Measurements from ENCODE around the gene BZW2.
"Not testable (repeated sequence)": the region's sequence is repeated elsewhere in the genome, so short reads cannot be mapped to it uniquely, and the experiment has no call there.

BZW2 gene

DNA sequence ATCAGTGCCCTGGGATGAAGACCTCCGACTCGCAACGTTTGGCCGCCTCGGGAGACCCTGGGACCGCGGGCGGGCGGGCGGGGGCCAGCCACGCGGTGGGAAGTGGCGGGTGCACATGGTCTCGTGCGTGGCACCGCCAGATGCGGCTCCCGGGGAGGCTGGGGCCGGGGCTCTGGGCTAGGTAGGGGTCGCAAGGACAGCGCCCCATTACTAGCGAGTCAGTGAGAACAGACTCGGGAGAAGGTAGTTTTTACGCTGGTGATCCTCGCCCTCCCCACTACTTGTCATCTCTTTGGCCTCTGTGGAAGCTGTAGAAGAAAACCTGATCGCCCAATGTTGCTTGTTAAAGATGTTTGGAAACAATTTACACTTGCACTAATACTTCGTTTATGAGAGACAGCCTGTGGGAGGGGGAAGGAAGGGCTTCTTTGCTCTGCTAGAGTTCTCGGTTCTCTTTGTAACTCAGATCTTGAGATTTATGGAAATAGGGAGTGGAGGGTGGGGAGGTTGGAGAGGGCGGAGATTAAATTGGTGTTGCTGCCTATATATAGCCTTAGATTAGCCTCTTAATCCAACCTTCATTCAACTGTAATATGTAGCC lies 591 bp downstream of the BZW2 start:
- DNase-seq, result no peak

- no peak for DNase-seq
Observed at GRCh38 chr7:16647435-16647960, 1.5 kb downstream of the BZW2 start.

- DNase-seq, result no peak
Observed at GRCh38 chr7:16648551-16648950, 2.6 kb downstream of the BZW2 start.

- DNase-seq, result no peak
Observed at GRCh38 chr7:16649196-16649595, 3.2 kb downstream of the BZW2 start.

GRCh38 chr7:16650266-16650665 lies 4.3 kb downstream of the BZW2 start:
- no peak for DNase-seq

GRCh38 chr7:16651396-16652239 lies 5.6 kb downstream of the BZW2 start:
- DNase-seq, result no peak

- no peak for DNase-seq
Observed at GRCh38 chr7:16652240-16652583, 6.2 kb downstream of the BZW2 start.

GRCh38 chr7:16652888-16653287 lies 6.9 kb downstream of the BZW2 start:
- no peak for DNase-seq

DNA sequence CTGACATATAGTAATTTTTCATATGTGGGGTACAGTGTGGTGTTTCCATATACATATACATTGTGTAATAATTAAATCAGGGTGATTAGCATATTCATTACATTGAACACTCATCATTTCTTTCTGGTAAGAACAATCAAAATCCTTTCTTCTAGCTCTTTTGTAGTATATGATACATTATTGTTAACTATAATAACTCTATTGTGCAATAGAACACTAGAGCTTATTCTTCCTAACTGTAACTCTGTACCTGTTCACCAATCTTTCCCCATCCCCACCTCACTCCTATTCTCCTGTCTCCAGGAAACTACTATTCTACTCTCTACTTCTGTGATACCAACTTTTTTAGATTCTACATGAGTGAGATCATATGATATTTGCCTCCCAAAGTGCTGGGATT lies 9.4 kb downstream of the BZW2 start:
- DNase-seq, result no peak

GRCh38 chr7:16656141-16656540 lies 10.2 kb downstream of the BZW2 start:
- no peak for DNase-seq

DNA sequence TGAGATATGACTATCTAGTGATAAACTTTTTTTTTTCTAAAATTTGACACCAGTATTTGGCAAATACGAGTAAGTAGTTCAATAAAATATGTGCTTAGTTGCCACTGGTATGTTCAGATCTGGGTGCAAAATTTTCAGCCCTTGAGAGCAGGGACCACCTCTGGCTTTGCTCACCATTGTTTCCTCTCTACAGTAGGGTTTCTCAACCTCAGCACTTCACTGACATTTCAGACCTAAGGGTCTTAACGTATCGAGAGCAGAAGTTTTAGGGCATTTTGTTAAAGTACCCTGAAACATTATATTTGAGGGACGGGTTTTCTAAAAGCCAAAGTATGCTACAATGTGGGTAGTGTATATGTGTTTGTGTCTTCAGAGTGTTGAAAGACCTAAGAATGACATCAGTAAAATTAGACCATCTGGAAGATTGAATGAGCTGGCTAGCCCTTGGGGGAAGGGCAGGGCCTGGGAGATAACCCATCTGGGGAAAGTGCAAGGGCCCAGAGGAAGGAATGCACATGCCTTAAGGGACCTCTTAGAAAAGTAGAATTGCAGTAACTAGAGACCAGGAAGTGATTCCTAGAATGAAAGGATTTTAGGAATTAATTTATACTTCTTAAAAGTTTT lies 11.8 kb downstream of the BZW2 start:
- no peak for DNase-seq

GRCh38 chr7:16659854-16660497 lies 14.0 kb downstream of the BZW2 start:
- DNase-seq, result not testable (repeated sequence)

DNA sequence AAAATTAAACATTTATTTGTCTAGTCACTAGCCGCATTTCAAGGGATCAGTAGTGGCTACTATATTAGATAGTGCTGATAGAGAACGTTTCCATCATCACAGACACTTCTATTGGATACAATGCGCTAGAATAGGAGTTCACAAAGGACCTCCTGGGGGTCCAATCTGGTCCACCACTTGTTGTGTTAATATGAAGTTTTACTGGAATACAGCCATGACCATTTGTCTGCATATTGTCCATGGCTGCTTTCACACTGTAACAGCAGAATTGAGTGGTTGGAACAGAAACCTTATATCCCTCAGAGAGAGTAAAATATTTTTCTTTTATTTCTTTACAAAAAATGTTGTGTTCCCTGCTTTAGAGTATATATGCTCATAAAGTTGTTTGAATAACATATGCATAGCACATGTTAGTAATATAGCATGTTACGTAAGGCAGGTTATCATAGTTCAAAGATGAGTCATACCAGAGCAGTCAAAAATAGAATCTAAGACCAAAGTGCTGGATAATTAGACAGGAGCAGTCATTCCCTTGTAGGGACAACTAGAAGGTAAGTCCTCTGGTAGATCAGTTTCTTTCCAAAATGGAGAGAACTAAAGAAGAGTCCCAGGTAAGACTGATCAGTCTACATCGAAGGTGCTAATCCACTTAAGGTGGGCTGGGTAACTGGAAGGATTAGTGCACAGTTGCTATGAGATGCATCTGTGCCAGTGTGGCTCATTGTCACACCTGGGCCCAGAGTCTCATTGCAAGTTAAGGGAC lies 14.9 kb downstream of the BZW2 start:
- no peak for DNase-seq

DNA sequence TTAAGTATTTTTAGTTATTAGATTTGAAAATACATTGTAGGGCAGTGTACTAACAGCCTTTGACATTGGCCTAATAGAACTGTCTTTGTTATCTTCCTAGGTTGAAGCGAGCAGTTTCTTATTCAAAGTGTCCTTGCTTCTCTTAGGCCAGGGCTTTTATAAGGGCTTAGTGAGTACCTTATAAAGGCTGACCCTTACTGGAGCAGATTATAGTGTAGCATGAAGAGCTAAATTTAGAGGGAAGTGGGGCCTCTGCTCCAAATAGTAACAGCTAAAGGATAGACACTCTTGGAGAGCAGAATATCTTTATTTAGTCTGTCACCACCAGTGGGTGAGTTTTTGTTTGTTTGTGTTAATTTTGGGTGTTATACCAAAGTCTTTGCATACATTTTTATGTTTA lies 15.9 kb downstream of the BZW2 start:
- DNase-seq, result no peak

DNA sequence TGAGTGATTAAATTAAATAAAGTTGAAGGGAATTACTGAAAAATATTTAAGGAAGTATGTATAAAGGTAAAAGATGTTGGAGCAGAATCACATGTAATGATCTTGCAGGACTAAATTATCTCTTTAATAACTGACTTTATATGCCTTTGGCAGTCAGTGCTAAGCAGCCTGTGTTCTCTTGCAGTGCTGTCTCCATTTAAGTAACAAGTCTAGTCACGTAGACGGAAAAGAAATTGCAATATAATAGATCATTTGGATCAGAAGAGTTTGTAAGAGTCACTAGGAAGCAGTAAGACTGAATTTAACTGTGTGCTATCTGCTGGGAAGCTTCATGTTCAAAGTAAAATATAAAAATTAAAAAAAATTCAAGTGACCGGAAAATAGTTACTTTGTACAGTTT lies 21.4 kb downstream of the BZW2 start:
- DNase-seq, result no peak

DNA sequence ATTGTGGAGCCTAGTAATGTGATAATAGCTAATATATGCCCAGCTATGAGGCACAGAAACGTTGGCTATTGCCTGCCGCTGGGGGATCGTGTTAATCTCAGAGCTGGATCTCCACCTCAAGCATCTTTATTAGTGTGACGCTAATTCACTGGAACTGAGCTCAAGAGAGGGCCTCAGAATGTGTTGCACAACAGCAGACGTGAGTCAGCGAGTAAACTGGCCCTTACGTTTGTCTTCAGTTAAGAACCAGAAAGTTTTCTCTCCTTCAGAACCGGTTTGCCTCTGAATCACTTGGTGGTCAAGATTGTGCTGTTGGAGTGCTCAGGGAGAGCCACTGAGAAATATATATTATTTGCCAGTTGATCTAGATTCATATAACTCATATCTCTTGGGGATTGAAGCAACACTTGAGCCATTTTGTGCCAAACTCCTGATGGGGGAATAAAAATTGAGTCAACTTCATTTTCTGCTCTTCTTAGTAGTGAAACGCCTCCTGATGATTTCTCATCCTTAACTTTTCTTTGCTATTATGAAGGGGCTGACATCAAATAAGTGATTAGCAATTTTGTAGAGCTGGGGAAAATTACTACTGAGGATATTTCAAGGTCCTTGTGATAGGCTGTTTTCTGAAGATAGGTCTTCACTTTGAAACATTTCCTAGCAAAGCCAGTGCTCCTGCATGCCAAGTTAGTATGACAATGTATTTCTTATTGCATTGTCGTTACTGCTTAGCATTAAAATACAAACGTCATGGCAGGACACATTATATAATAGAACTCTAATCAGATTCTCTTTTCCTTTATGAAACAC lies 22.3 kb downstream of the BZW2 start:
- DNase-seq, result peak in 1 of 2 donors; percentile 56

DNA sequence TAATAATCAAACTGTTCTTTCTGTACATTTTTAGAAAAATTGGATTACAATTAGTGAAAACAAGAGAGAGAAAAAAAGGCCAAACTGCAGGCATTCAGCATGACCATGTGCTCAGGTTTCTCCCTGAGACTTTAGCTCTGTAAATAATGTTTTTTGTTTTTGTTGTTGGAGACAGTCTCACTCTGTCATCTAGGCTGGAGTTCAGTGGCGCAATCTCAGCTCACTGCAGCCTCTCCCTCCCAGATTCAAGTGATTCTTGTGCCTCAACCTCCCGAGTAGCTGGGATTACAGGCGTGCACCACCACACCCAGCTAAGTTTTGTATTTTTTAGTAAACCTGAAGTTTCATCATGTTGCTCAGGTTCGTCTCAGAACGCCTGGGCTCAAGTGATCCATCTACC lies 23.0 kb downstream of the BZW2 start:
- no peak for DNase-seq

GRCh38 chr7:16669581-16669980 lies 23.6 kb downstream of the BZW2 start:
- no peak for DNase-seq

- no peak for DNase-seq
Observed at GRCh38 chr7:16670021-16670420, 24.0 kb downstream of the BZW2 start.

DNA sequence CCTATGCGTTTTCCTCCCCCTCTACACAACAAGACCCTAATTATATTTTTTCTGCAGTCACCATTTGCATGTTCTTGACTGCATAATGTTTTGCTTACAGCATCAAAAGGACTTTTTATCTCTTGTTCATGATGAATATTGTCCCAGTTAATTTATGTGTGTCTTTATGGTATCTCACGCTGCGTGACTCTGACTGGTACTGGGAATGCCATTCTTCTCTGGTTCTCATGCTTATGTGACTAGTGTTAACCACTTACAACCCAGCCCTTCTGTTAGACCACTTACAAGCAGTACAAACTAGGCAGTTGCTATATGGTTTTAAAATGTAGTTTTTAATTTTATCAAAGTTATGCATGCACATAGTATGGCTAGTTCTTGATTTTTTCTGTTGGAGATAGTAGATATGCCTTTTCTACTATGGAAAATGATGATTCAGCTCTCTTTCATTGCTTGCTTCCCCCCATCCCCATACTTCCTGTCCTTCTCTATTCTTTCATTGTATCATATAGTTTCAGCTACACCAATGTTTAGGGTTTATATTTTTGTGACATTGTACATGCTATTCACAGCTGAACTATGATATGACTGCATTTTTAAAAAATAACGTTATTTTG lies 24.9 kb downstream of the BZW2 start:
- DNase-seq, result no peak

DNA sequence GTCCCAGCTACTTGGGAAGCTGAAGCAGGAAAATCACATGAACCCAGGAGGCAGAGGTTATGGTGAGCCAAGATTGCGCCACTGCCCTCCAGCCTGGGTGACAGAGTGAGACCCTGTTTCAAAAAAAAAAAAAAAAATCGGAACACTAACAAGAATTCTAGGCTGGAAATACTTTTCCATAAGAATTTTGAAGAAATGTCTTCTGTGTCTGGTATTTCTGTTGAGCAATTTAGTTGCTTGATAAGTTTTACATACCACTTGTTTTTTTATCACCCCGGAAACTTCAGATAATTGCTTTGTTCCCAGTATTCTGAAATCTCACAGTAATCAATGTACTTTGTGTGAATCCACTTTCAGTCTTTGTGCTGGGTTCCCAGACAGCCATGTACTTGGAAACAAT lies 25.8 kb downstream of the BZW2 start:
- DNase-seq, result no peak
